Activated CD4-positive, alpha-beta T cell treated with anti-CD3 and anti-CD28 coated beads for 36 hours (primary cell): ENCODE results near the gene ERLIN1. TPM values are rescaled to one million over a fixed set of nuclear protein-coding genes. Genes with fewer than 3 reads are reported as not detected.

Experiments
- ATAC-seq: fragments of 200-7000 bp; cut with Tn5 transposase; one replicate; pipeline ENCODE4 v1.10.0; 2021; ENCODE audit warnings: mild to moderate bottlenecking, moderate library complexity
- CTCF ChIA-PET: fragments of 350-600 bp; sonication (Branson Sonifier 250); formaldehyde crosslinking; loops from one replicate; lab custom pipeline; 2021; ENCODE audit warnings: antibody characterized with exemption; lab: Charles Lee
- POLR2A ChIA-PET: fragments of 350-600 bp; sonication (Branson Sonifier 250); formaldehyde crosslinking; loops from one replicate; lab custom pipeline; 2021; ENCODE audit warnings: antibody characterized with exemption, inconsistent platforms; lab: Charles Lee
- DNase-seq: peaks from one replicate; pipeline ENCODE4 v3.0.0-alpha.2; 2020
- H3K27ac Mint-ChIP-seq: one replicate; pipeline ENCODE4 v1.8.0; 2021; ENCODE audit warnings: mixed read lengths
- H3K27me3 Mint-ChIP-seq: one replicate; pipeline ENCODE4 v1.8.0; 2021; ENCODE audit warnings: mixed read lengths
- H3K36me3 Mint-ChIP-seq: one replicate; pipeline ENCODE4 v1.8.0; 2021; ENCODE audit warnings: low read depth, mixed read lengths
- H3K4me1 Mint-ChIP-seq: one replicate; pipeline ENCODE4 v1.8.0; 2021; ENCODE audit warnings: mixed read lengths
- H3K4me3 Mint-ChIP-seq: one replicate; pipeline ENCODE4 v1.8.0; 2021; ENCODE audit warnings: mild to moderate bottlenecking, moderate library complexity, mixed read lengths
- H3K9me3 Mint-ChIP-seq: one replicate; pipeline ENCODE4 v1.8.0; 2021; ENCODE audit warnings: low read depth, mixed read lengths
- intact Hi-C, 2 experiments: fragments of 100-400 bp; cut with DNase I in 1 of 2; cut with micrococcal nuclease in 1 of 2; formaldehyde crosslinking; loops; one replicate each; pipeline versions ENCODE4 v1.14.2 to v1.15.1; 2022 to 2024; cut with DNase I, micrococcal nuclease
- total RNA-seq, 2 experiments: library from RNA; stranded (reverse); gene quantifications; one replicate each; pipeline ENCODE4 v1.2.3, GENCODE V29; 2021

The ERLIN1 gene
- total RNA-seq, 2 experiments from 2014 or later = 15.2 to 18.7 TPM

DNA sequence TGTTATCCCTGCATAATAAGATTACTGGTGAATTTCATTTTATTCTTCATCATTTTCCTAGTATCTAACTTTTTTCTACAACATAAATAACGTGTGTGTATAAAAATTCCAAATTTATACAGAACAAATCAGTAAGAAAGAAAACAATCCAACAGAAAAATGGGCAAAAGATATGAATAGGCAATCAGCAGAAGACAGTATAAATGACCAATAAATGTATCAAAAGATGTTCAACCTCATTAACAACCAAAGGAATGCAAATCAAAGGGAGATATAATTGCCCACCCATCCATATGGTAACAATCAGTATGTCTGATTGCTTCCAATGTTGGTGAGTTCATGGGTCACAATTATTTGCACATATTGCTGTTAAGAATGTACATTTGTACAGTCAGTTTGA lies 13.5 kb downstream of the ERLIN1 start:
- H3K36me3 Mint-ChIP-seq = peaks cover 58% of the 10 kb centered on the region
- POLR2A ChIA-PET = no interaction called here
- CTCF ChIA-PET = interaction anchor here (0.6 to 1.3 kb wide), 2 partner anchors 125 to 326 kb away, joined by 3 read pairs; no protein-coding TSS in a partner anchor
- intact Hi-C loops = no loop called here
- no peak overlapping the region for H3K4me3 Mint-ChIP-seq
- no peaks in the 10 kb centered on the region for H3K9me3 Mint-ChIP-seq
- ATAC-seq = no peak
- H3K4me1 Mint-ChIP-seq = peaks cover 58% of the 10 kb centered on the region
- no peak for DNase-seq
- H3K27ac Mint-ChIP-seq = no peak overlapping the region
- H3K27me3 Mint-ChIP-seq = no peaks in the 10 kb centered on the region

GRCh38 chr10:100168313-100168643 lies 17.6 kb downstream of the ERLIN1 start:
- intact Hi-C loops = loop anchor here in 1 of 2 experiments (1.0 to 5.0 kb wide), 2 partner anchors 20 to 736 kb away; partner anchors contain the start of gene GOT1
- peak overlapping the region; percentile 69 for H3K27ac Mint-ChIP-seq
- H3K36me3 Mint-ChIP-seq = peaks cover 40% of the 10 kb centered on the region
- no peaks in the 10 kb centered on the region for H3K9me3 Mint-ChIP-seq
- peak overlapping the region; percentile 6 for H3K4me3 Mint-ChIP-seq
- H3K4me1 Mint-ChIP-seq = peaks cover 44% of the 10 kb centered on the region
- CTCF ChIA-PET = interaction anchor here (2.0 kb wide), 1 partner anchor 10 kb away, joined by 5 read pairs; no protein-coding TSS in a partner anchor
- ATAC-seq (peak; percentile 55), DNase-seq (peak; percentile 16)
- POLR2A ChIA-PET = no interaction called here
- no peaks in the 10 kb centered on the region for H3K27me3 Mint-ChIP-seq

- Mint-ChIP-seq H3K36me3 (peaks cover 38% of the 10 kb centered on the region), H3K27ac (peak overlapping the region; percentile 69), H3K4me3 (peak overlapping the region; percentile 6), H3K9me3 (no peaks in the 10 kb centered on the region), H3K4me1 (peaks cover 43% of the 10 kb centered on the region), H3K27me3 (no peaks in the 10 kb centered on the region)
- DNase-seq = no peak
- ChIA-PET CTCF (interaction anchor here (0.9 to 2.0 kb wide), 3 partner anchors 11 to 14 kb away, joined by 4 to 5 read pairs (median 4); no protein-coding TSS in a partner anchor), POLR2A (no interaction called here)
- intact Hi-C loops = loop anchor here in 1 of 2 experiments (1.0 to 5.0 kb wide), 2 partner anchors 19 to 735 kb away; partner anchors contain the start of gene GOT1
- ATAC-seq = peak; percentile 38
Measured at GRCh38 chr10:100167553-100168312, 18.1 kb downstream of the ERLIN1 start.

DNA sequence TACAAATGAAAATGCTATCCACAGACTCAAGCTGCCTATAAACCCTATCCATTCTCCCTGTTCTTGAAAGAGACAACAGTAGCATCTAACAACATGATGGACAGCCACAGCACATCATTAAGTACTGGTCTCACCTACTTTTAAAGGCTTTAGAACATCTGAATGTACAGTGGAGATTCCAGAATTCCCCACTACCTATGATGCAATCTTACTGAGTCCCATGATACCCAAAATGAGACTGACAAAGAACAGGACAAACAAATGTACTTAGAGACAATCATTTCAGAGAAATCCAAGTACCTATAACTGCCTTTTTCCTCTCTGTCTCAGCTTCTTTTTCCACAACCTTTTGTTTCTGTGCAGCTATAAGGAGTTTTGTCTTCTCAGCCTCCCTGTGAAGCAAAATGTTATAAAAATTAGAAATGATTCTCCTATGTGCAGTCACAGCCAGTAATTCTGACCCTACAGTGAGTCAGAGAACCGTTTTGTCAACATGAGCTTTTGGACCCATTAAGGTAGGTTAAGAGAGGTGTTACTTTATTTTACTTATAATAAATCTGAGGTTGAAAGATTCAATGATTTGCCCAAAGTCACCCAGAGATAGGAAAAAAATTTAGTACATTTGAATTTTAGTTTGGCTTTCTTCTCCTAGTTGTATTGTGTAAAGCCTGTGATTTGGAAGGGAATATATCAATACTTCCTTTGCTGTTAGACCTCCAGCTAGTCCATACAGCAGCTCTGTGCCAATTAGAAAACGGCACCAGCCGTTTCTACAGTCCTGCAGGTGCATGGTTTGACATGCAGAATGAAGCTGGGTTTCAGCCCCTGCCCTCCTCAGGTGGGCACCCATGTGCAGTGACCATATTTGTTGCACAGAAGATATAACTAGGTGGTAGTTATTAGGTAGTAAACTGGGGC lies 21.9 kb downstream of the ERLIN1 start:
- ATAC-seq (peak; percentile 37), DNase-seq (no peak)
- Mint-ChIP-seq H3K9me3 (no peaks in the 10 kb centered on the region), H3K27me3 (no peaks in the 10 kb centered on the region), H3K36me3 (peaks cover 33% of the 10 kb centered on the region), H3K4me1 (peaks cover 34% of the 10 kb centered on the region), H3K4me3 (no peak overlapping the region), H3K27ac (no peak overlapping the region)
- ChIA-PET POLR2A (no interaction called here), CTCF (no interaction called here)
- intact Hi-C loops = no loop called here

DNA sequence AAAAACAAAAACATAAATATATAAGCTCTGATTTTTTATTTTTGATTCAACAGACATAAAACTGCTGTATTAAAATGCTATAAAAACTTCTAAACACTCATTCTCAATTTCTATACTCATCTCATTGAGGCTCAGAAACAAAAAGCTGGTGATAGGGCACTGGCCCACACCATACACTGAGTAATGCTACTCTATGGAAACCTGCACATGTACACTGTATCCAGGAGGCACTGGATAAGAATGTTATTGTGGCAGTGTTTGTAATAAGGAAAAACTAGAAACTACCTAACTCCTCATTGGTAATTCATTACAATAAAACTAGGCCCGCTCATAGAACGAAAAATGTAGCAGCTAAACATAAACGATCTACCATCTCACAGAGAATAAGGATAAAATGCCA lies 23.1 kb downstream of the ERLIN1 start:
- intact Hi-C loops = no loop called here
- Mint-ChIP-seq H3K36me3 (peaks cover 37% of the 10 kb centered on the region), H3K4me3 (no peak overlapping the region), H3K9me3 (no peaks in the 10 kb centered on the region), H3K27ac (peak overlapping the region; percentile 31), H3K27me3 (no peaks in the 10 kb centered on the region), H3K4me1 (peaks cover 29% of the 10 kb centered on the region)
- CTCF ChIA-PET = no interaction called here
- DNase-seq (no peak), ATAC-seq (no peak)
- POLR2A ChIA-PET = no interaction called here

- H3K36me3 Mint-ChIP-seq = peaks cover 61% of the 10 kb centered on the region
- H3K4me1 Mint-ChIP-seq = peaks cover 41% of the 10 kb centered on the region
- no peaks in the 10 kb centered on the region for H3K9me3 Mint-ChIP-seq
- H3K27me3 Mint-ChIP-seq = no peaks in the 10 kb centered on the region
- intact Hi-C loops = no loop called here
- POLR2A ChIA-PET = interaction anchor here (0.7 kb wide), 1 partner anchor 171 kb away, joined by 3 read pairs; no protein-coding TSS in a partner anchor
- DNase-seq (no peak), ATAC-seq (no peak)
- CTCF ChIA-PET = interaction anchor here (0.9 kb wide), 1 partner anchor 8 kb away, joined by 3 read pairs; no protein-coding TSS in a partner anchor
- no peak overlapping the region for H3K4me3 Mint-ChIP-seq
- H3K27ac Mint-ChIP-seq = no peak overlapping the region
Measured at GRCh38 chr10:100158044-100158805, 27.6 kb downstream of the ERLIN1 start.

GRCh38 chr10:100157156-100157555 lies 28.7 kb downstream of the ERLIN1 start:
- no peak for DNase-seq
- H3K27me3 Mint-ChIP-seq = no peaks in the 10 kb centered on the region
- no peak for ATAC-seq
- CTCF ChIA-PET = interaction anchor here (0.9 kb wide), 1 partner anchor 9 kb away, joined by 3 read pairs; no protein-coding TSS in a partner anchor
- no peak overlapping the region for H3K4me3 Mint-ChIP-seq
- POLR2A ChIA-PET = no interaction called here
- intact Hi-C loops = no loop called here
- H3K4me1 Mint-ChIP-seq = peaks cover 41% of the 10 kb centered on the region
- H3K27ac Mint-ChIP-seq = no peak overlapping the region
- no peaks in the 10 kb centered on the region for H3K9me3 Mint-ChIP-seq
- peaks cover 61% of the 10 kb centered on the region for H3K36me3 Mint-ChIP-seq

DNA sequence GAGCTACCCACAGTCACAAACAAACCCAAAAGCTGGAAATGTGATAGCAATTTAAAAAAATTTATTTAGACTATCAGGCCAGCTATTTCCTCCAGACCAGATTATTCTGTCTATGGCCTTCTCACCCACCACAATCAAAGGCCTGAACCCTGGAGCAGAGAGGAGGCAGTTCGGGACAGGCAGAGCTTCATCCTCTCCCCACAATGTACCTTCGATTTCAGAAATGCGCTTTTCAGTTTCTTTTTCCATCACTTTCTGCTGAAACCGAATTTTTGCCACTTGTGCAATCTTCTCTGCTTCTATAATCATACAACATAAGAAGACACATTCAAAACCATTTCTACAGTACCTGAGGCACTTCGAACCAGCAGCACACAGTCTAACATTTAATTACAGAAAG lies 29.9 kb downstream of the ERLIN1 start:
- no peak for DNase-seq
- Mint-ChIP-seq H3K4me3 (no peak overlapping the region), H3K4me1 (peaks cover 41% of the 10 kb centered on the region), H3K36me3 (peaks cover 65% of the 10 kb centered on the region), H3K27me3 (no peaks in the 10 kb centered on the region), H3K9me3 (no peaks in the 10 kb centered on the region), H3K27ac (peak overlapping the region; percentile 55)
- intact Hi-C loops = no loop called here
- no peak for ATAC-seq
- POLR2A ChIA-PET = no interaction called here
- CTCF ChIA-PET = interaction anchor here (1.5 kb wide), 1 partner anchor 11 kb away, joined by 4 read pairs; no protein-coding TSS in a partner anchor

DNA sequence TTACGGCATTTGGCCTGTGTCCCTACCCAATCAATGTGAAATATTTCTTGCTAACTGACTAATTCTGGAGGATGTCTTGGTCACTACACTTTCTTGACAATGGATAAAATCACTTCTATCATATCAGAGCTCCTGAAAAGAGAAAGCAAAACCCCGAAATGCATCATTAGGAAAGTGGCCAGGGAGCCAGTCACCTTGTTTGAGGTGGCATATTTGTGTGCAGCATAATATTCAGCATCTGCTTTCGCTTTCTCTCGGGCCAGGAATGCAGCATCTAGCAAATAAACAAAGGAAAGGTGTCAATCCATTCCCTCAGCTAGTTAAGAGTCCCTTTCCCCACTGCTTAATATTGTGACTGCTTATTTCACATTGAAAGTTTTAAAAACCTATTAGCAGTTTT lies 31.2 kb downstream of the ERLIN1 start:
- ChIA-PET POLR2A (no interaction called here), CTCF (interaction anchor here (0.9 to 1.8 kb wide), 4 partner anchors 13 to 145 kb away, joined by 3 to 8 read pairs (median 4); partner anchors contain the start of gene DNMBP)
- ATAC-seq = no peak
- Mint-ChIP-seq H3K4me1 (peaks cover 48% of the 10 kb centered on the region), H3K27me3 (no peaks in the 10 kb centered on the region), H3K4me3 (no peak overlapping the region), H3K36me3 (peaks cover 65% of the 10 kb centered on the region), H3K9me3 (no peaks in the 10 kb centered on the region), H3K27ac (no peak overlapping the region)
- no peak for DNase-seq
- intact Hi-C loops = no loop called here

DNA sequence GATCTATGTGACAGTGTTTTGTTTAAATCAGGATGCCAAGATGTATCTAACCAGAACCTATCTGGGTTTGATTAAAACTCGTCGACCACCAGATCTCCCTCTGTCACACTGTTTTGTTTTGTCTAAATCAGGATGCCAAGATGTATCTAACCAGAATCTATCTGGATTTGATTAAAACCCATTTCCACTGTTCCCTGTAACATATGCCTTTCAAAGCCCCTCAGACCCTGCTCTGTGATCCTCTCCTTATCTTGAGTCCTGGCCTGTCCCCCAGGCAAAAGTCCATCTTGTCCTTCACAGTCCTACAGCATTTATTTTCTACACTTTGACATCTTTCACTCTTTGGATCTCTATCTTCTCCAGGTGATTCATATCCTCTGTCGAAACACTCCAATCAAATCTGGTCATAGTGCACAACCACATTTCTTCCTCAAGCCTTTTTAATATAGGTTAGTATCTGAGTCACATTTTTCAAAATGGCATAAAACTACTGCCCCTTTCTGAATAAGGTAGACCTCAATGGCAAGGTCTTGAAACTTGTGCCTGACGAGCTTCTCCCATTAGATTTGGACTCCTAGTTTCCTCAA lies 32.5 kb downstream of the ERLIN1 start:
- no peak overlapping the region for H3K4me3 Mint-ChIP-seq
- no peaks in the 10 kb centered on the region for H3K27me3 Mint-ChIP-seq
- intact Hi-C loops = no loop called here
- H3K27ac Mint-ChIP-seq = peak overlapping the region; percentile 53
- ChIA-PET CTCF (interaction anchor here (0.6 to 1.8 kb wide), 4 partner anchors 14 to 194 kb away, joined by 3 to 8 read pairs (median 4); partner anchors contain the start of gene SCD), POLR2A (interaction anchor here (0.6 kb wide), 1 partner anchor 38 kb away, joined by 3 read pairs; no protein-coding TSS in a partner anchor)
- peaks cover 57% of the 10 kb centered on the region for H3K4me1 Mint-ChIP-seq
- H3K36me3 Mint-ChIP-seq = peaks cover 61% of the 10 kb centered on the region
- H3K9me3 Mint-ChIP-seq = no peaks in the 10 kb centered on the region
- no peak for ATAC-seq
- DNase-seq = no peak
